HG02943 (cell line): ENCODE results near the gene FLOT2.
"Not testable (repeated sequence)": the region's sequence is repeated elsewhere in the genome, so short reads cannot be mapped to it uniquely, and the experiment has no call there.

Source experiments
- ATAC-seq: cut with Tn5 transposase; IDR thresholded peaks from one replicate; pipeline ENCODE4 v1.9.1; 2021; ENCODE audit warnings: mild to moderate bottlenecking, low read depth, moderate library complexity; ENCODE audit not compliant: unreplicated experiment

The FLOT2 gene

GRCh38 chr17:28877150-28877711 lies 20.3 kb downstream of the FLOT2 start:
- not testable (repeated sequence) for ATAC-seq

GRCh38 chr17:28875848-28876550 lies 21.5 kb downstream of the FLOT2 start:
- no peak for ATAC-seq

GRCh38 chr17:28874750-28875149 lies 22.8 kb downstream of the FLOT2 start:
- ATAC-seq: no peak

GRCh38 chr17:28873839-28874238 lies 23.7 kb downstream of the FLOT2 start:
- ATAC-seq: no peak

- peak; percentile 77 for ATAC-seq
Measured at GRCh38 chr17:28871056-28871579, 26.4 kb downstream of the FLOT2 start.

DNA sequence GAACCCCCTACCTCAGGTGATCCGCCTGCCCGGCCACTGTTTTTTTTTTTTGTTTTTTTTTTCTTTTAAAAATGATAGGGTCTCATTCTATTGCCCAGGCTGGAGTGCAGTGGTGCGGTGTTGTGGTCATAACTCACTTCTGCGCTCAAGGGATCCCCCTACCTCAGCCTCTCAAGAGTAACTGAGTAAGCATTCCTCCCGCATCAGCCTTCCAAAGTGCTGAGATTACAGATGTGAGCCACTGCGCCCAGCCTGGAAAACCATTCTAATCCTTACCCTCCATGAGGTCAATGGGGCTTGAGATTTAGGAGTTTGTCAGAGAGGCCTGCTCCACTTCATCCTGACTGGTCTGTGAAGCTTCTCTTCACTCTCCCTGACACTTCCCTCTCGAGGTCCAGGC lies 30.3 kb downstream of the FLOT2 start:
- no peak for ATAC-seq

- no peak for ATAC-seq
Measured at GRCh38 chr17:28865946-28866752, 31.4 kb downstream of the FLOT2 start.

DNA sequence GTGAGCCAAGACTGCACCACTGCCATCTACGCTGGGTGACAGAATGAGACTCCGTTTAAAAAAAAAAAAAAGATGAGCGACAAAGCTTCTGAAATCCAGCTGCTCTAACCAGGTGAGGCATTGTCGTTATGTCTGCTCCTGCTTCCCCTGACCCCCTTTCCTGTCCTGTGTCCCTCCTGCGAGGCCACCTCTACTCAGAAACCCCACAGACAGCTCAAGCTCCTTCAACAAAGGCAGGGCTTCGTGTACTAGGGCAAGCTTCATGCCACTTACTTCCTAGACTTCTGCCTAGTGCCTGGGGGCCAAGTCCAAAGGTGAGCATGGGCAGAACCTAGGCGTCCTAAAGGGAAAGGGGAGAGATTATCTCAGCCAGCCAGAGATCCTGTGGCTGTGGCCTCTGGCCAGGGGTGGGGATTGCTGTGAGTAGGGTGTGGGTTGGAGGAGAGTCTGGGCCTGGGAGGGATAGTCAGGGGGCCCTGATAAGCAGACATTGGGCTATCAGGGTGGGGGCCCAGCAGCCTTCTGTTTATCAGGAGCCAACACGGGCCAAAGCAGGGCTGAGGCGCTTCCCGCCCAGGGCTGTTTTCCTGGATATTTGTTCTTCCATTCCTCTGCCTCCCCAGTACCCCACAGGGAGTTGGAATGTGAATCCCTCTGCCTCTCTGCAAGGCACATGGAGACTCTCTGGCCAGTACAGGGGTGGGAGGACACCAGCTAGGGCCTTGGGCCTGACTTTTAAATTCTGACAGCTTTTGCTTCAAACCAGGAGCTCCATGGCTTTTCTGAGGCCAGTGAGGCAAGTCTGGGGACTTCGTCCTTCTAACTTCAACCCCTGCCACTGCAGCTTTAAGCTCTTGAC lies 32.3 kb downstream of the FLOT2 start:
- ATAC-seq: no peak

- no peak for ATAC-seq
Measured at GRCh38 chr17:28863953-28864352, 33.6 kb downstream of the FLOT2 start.

- no peak for ATAC-seq
Measured at GRCh38 chr17:28862561-28862960, 35.0 kb downstream of the FLOT2 start.

GRCh38 chr17:28861393-28862203 lies 35.9 kb downstream of the FLOT2 start:
- ATAC-seq: no peak

DNA sequence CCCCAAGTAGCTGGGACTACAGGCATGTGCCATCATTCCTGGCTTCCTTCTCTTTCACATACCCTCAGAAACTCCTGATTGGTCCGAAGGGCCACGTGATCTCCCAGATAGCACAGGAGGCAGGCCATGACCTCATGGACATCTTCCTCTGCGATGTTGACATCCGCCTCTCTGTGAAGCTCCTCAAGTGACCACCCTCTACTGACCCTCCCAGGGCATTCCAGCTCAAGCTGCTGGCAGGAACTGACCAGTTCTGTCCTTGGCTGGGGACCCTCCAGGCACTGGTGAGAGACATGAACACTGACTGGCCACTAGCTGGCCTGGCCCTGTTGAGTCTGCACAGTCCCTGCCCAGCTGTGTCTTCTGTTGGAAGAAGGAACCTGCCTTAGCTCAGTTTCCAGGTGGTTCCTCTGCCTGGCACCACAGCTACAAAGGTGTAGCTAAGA lies 37.1 kb downstream of the FLOT2 start:
- ATAC-seq: no peak

GRCh38 chr17:28858801-28859355 lies 38.7 kb downstream of the FLOT2 start:
- no peak for ATAC-seq

- no peak for ATAC-seq
Measured at GRCh38 chr17:28857905-28858800, 39.4 kb downstream of the FLOT2 start.

DNA sequence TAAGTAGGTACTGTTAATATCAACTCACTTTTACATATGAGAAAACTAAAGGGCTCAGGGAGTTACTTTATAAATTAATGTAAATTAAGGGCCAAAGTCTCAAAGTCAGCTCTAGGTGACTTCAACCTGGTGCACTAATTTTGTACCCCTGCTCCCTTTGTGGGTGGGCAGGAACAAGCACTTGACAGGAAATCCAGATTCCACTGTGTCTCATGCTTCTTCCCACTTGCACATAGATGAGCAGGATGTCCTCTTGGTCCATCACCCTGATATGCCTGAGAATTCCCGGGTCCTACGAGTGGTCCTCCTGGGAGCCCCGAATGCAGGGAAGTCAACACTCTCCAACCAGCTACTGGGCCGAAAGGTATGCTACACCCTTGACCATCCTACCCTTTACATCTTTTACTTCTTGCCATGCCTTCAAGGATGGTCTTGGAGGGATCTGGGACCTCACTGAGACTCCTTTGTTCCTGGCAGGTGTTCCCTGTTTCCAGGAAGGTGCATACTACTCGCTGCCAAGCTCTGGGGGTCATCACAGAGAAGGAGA lies 41.4 kb downstream of the FLOT2 start:
- no peak for ATAC-seq

DNA sequence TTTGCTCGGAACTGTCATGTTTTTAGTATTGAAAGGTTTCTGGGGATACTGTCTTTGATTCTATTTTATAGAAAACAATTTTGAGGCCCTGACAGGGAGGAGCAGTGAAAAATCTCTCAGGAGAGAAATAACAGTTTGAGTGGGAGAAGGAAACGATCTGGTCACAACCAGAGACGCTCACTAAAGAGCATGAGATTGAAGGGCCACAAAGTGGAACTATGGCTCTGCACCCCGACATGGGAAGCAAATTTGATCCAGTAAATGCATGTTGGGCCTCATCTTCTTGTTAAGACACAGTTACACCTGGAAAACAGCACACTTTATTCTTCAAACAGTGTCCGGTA lies 42.2 kb downstream of the FLOT2 start:
- no peak for ATAC-seq

DNA sequence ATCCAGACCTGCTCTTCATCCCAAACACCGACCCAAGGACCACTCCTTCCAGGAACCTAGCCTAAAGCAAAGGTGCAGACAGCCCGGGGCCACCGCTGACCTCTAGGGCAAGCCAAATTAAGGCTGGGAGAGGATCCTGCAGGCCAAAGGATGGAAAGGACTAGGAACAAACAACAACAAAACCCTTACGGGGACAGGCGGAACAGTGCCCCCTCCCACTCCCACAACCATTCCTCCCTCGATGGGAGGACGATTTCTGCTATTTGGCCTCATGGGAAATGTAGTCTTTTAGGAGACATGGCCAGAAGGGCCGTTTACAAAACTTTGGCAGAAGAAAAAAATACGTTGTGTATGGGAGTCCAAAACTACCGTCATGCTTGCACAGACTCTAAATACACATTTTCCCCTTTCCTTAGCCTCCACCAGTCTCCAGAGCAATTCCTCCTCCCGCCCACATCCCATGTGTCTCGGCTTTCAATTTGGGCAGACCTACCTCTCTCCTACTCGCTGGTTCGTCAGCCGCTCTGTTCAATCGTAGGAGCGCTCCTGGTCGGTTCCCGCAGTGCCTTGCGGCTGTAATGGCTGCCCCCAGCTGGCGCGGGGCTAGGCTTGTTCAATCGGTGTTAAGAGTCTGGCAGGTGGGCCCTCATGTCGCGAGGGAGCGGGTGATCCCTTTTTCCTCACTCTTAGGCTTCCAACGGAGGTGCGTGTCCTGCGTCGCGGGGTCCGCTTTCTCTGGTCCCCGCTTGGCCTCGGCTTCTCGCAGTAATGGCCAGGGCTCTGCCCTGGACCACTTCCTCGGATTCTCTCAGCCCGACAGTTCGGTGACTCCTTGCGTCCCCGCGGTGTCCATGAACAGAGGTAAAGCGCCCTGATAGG lies 42.8 kb downstream of the FLOT2 start, which contains the start of gene ERAL1:
Gene ERAL1 (plus strand): TSS at position 560 of the 879 bp plus-strand sequence. CDS start 19 bp downstream, at position 579.
- ATAC-seq: peak; percentile 91
